Fibroblast of villous mesenchyme (primary cell): ENCODE results near the gene CACNA2D4. TPM values are rescaled to one million over a fixed set of nuclear protein-coding genes. Genes with fewer than 3 reads are reported as not detected.

Experiments
- DNase-seq: peaks from one replicate; pipeline ENCODE4 v3.0.0-alpha.2; 2010; ENCODE audit warnings: low read depth
- H3K4me3 ChIP-seq: 2 replicates; pipeline ENCODE4 v1.5.1; 2011; ENCODE audit warnings: low read depth, mild to moderate bottlenecking, low read length
- total RNA-seq: library from RNA; depleted of rRNA; stranded (reverse); fragments of >200 nt; gene quantifications from 2 replicates; pipeline ENCODE4 v1.2.3, GENCODE V29; 2012
- TF ChIP-seq, protein P1 (sequence below): IDR thresholded peaks from 2 replicates; pipeline ENCODE4 v1.5.1; 2012; ENCODE audit warnings: low read depth, mild to moderate bottlenecking, low read length; ENCODE audit not compliant: insufficient read depth

Gene CACNA2D4
- total RNA-seq, 1 donor: 1.7 TPM

DNA sequence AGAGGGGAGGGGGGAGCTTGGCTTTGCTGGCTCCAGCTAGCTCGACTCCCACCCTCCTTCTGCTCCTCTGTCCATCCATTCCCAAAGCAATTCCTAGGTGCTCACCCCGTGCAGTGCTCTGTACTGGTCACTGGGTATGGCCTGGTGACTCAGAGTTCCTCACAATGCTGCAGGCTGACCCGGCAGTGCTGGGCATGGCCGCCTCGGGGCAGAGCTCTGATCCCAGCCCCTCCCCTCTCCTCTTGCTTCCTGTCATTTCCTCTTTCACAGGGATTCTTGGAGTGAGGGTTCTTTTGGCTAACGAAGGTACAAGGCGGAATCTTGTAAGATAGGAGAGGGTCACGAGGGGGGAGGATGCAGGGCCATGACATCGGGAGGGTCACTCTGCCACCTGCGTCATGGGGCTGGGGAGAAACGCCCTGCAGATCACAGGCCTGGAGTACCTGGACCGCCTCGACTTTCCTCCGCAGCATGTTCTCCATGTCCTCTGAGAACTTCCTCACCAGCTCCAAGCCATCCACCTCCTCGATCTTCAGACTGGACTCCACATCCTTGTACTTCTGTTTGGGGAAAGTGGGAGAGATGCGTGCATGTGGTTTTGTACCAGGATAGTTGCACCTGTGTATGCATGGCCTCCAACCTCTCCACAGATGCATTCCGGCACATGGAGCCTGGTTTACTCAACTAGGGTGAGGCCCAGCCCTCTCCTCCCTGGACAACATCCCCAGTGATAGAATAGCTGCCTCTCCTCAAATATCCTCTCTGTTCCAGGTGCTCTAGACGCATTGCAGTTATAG is 5.7 kb downstream of the CACNA2D4 start:
- TF ChIP-seq, protein P1, sequence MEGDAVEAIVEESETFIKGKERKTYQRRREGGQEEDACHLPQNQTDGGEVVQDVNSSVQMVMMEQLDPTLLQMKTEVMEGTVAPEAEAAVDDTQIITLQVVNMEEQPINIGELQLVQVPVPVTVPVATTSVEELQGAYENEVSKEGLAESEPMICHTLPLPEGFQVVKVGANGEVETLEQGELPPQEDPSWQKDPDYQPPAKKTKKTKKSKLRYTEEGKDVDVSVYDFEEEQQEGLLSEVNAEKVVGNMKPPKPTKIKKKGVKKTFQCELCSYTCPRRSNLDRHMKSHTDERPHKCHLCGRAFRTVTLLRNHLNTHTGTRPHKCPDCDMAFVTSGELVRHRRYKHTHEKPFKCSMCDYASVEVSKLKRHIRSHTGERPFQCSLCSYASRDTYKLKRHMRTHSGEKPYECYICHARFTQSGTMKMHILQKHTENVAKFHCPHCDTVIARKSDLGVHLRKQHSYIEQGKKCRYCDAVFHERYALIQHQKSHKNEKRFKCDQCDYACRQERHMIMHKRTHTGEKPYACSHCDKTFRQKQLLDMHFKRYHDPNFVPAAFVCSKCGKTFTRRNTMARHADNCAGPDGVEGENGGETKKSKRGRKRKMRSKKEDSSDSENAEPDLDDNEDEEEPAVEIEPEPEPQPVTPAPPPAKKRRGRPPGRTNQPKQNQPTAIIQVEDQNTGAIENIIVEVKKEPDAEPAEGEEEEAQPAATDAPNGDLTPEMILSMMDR: no peak
- H3K4me3 ChIP-seq: no peak overlapping the region
- DNase-seq: no peak

DNA sequence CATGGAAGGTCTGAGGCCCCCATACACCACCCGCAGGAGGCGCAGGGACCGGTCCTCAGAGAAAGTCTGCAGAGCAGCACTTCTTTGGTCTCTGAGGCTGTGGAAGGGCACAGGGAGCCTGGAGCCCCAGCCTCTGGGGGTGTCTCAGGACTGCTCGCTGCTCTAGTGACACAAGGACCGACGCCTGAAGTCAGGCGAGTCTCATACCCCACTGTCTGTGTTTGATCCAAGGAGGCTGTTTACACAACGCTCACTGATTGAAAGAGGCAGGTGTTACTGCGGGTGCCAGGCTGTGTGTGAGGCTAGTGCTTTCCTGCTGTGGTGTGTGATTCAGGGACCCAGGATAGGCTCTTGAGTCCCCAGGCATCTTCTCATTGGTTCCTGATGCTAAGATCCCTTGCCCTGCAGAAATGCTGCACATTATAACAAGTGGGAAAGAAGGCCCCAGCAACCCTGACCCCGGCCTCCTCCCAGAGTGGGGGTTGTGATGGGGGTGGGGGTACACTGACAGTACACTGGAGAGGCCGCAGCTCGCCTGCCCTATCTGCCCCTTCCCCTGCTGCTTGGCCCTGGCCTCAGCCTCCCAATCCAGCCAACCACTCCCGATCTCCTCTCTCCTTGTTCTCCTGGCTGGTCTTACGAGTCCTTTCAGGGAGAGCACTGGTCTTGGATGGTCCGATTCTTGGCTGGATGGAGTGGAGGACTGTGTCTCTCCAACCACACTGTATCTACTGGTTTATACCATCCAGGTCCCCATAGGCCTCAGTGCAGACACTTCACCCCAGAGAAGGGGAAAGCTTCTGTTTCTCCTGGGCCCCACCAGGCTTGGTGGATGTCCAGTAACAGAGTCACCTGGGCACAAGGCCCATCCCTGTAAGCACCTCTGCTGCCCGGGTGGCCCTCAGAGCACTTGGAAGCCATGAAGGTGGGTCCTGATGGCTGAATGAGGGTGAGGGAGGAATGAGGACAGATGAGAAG is 6.6 kb downstream of the CACNA2D4 start:
- TF ChIP-seq, protein P1: no peak
- DNase-seq: no peak
- H3K4me3 ChIP-seq: no peak overlapping the region

DNA sequence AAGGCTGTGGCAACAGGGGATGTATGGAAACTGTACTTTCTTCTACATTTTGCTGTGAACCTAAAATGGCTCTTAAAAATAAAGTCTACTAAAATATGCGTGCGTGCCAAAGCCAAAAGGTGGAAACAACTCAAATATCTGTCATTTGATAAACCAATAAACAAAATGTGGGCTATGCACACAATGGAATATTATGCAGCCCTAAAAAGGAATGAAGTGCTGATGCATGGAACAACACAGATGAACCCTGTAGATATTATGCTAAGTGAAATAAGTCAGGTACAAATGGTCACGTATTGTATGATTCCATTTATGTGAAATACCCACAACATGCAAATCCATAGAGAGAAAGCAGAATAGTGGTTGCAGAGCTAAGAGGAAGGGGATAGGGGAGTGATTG is 8.0 kb downstream of the CACNA2D4 start:
- H3K4me3 ChIP-seq: no peak overlapping the region
- TF ChIP-seq, protein P1: no peak
- DNase-seq: no peak

DNA sequence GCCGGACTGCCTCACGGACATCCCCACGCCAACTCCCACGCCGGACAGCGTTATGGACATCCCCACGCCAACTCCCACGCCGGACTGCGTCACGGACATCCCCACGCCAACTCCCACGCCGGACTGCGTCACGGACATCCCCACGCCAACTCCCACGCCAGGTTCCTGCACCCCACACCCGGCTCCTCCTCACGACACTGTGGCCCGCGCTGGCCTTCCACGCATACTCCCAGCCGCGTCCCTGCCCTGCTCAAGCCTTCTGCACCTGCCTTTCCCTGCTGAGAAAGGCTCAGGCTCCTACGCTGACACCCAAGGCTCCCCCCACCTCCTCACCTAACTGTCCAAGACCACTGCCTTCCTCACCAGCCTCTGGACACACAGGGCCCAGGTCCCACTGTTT is 9.7 kb downstream of the CACNA2D4 start:
- TF ChIP-seq, protein P1: no peak
- H3K4me3 ChIP-seq: no peak overlapping the region
- no peak for DNase-seq

DNA sequence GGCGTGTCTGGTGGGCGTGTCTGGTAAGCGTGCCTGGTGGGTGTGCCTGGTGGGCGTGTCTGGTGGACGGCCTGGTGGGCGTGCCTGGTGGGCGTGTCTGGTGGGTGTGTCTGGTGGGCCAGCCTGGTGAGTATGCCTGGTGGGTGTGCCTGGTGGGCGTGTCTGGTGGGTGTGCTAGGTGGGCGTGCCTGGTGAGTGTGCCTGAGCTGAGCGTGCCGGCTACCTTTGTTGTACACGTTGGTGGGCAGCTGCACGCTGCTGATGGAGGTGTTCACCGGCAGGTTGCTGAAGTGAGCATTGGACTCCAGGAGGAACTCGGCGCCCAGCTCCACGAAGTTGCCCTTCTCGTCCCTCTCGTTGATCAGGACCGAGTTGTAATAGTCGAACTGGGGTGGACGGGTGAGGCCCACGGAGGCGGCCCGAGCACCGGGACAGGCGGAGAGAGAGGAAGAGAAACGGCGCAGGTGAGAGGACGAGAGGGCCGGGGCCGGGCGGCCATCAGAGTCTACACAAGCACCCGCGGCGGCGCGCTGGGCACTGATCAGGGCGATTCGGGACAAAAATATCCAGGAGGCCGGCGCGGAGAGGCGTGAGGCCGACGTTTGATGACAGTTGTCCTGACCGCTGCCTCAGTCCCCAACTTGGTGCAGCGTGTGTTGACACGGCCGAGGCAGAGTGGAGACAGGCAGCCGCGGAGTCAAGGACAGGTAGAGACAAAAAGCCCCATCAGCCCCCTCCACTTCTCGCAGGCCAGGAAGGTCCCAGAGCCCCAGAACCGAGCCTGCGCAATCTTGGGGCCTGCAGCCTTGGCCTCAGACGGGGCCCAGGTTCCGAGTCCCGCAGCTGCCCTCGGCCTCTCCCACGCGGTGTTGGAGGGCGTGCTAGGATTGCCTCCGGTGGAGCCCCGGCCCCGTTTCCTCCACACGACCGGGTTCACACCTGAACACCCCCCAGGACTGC is 10.5 kb downstream of the CACNA2D4 start:
- no peak overlapping the region for H3K4me3 ChIP-seq
- TF ChIP-seq, protein P1: no peak
- no peak for DNase-seq

DNA sequence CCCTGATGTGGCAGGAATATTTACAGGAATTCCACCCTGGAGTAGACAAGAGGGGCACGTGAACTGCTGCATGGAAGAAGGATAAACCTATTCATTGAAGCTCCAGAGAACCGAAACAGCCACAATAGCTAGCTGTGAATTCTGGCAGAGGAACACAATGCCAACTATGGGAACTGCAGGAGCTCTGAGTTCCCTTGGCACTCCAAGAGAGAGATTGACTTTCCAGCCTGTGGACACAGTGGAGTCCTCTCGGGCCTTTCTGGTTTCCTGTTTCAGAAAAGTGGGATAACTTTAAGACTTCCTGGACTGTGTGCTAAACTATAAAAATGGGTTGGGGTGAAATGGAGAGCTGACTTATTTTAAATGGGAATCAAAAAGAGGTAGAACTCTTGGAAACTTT is 11.9 kb downstream of the CACNA2D4 start:
- TF ChIP-seq, protein P1: no peak
- DNase-seq: no peak
- H3K4me3 ChIP-seq: no peak overlapping the region
